Measurements from ENCODE around the gene FAM131A.

- TF ChIP-seq, protein P1, sequence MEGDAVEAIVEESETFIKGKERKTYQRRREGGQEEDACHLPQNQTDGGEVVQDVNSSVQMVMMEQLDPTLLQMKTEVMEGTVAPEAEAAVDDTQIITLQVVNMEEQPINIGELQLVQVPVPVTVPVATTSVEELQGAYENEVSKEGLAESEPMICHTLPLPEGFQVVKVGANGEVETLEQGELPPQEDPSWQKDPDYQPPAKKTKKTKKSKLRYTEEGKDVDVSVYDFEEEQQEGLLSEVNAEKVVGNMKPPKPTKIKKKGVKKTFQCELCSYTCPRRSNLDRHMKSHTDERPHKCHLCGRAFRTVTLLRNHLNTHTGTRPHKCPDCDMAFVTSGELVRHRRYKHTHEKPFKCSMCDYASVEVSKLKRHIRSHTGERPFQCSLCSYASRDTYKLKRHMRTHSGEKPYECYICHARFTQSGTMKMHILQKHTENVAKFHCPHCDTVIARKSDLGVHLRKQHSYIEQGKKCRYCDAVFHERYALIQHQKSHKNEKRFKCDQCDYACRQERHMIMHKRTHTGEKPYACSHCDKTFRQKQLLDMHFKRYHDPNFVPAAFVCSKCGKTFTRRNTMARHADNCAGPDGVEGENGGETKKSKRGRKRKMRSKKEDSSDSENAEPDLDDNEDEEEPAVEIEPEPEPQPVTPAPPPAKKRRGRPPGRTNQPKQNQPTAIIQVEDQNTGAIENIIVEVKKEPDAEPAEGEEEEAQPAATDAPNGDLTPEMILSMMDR (IDR thresholded peaks at IDR 0.05; ENCODE audit: low read depth, low read length, missing input control): no peak
- TF ChIP-seq REST (IDR thresholded peaks at IDR 0.05) (no peak), MAX (IDR thresholded peaks at IDR 0.05) (no peak), YY1 (IDR thresholded peaks at IDR 0.05) (no peak), TAF1 (conservative IDR thresholded peaks at IDR 0.05) (no peak)
- TF ChIP-seq, protein P2, sequence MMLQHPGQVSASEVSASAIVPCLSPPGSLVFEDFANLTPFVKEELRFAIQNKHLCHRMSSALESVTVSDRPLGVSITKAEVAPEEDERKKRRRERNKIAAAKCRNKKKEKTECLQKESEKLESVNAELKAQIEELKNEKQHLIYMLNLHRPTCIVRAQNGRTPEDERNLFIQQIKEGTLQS (IDR thresholded peaks at IDR 0.05): no peak
These were observed 581 bp downstream of the FAM131A start for GRCh38 chr3:184337981-184338380.
